ENCODE measurements around the gene MARCHF2. TPM values are rescaled to one million over a fixed set of nuclear protein-coding genes. Genes with fewer than 3 reads are reported as not detected.
A peak's percentile ranks its signal among the peaks of the same experiment; 100 is the strongest.

MARCHF2 gene
- total RNA-seq, 1 experiment from 2014 or later = 20.2 TPM

DNA sequence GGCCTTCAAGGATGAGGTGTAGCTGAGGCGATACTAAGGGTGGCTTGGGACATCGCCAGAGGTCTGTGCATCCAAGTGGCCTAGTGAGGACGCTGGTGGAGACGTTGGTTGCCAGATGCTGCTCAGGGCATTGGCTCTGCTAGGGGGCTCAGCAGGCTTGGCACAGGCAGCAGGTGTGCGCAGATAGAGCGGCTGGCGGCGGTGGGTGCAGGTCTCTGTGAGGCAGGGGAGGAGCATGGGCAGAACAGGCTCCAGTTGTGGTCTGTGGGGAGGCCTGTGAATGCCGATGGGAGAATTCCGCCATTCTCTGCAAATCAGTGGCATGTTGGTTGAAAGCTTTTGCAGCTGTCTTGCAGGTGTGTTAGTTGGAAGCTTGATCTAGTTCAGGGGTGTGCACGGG lies 68.1 kb downstream of the MARCHF2 start:
- ChIA-PET POLR2A (interaction anchor here (0.6 kb wide), 1 partner anchor 83 kb away, joined by 3 read pairs; no protein-coding TSS in a partner anchor), CTCF (interaction anchor here (0.6 to 2.0 kb wide), 5 partner anchors 14 to 105 kb away, joined by 3 to 7 read pairs (median 4); partner anchors contain the start of gene MARCHF2)
- Mint-ChIP-seq H3K36me3 (peaks cover 86% of the 10 kb centered on the region), H3K4me1 (peaks cover 11% of the 10 kb centered on the region; the same call in 1 of the 2 replicates), H3K9me3 (no peaks in the 10 kb centered on the region), H3K27me3 (ENCODE audit: low read depth) (no peaks in the 10 kb centered on the region), H3K27ac (peak overlapping the region; percentile 85), H3K4me3 (no peak overlapping the region)
- ATAC-seq (no peak), DNase-seq (ENCODE audit: low spot score) (no peak)
- TF ChIP-seq GABPB1 (CRISPR knock-in tag; IDR thresholded peaks at IDR 0.05) (no peak), ZNF396 (CRISPR knock-in tag; IDR thresholded peaks at IDR 0.05; ENCODE audit: borderline replicate concordance) (no peak), ZBTB21 (CRISPR knock-in tag; IDR thresholded peaks at IDR 0.05; ENCODE audit: borderline replicate concordance) (no peak), GRHL2 (CRISPR knock-in tag; IDR thresholded peaks at IDR 0.05; ENCODE audit: insufficient replicate concordance, severe bottlenecking) (no peak), HMGA2 (CRISPR knock-in tag; IDR thresholded peaks at IDR 0.05) (no peak), JUN (CRISPR knock-in tag; IDR thresholded peaks at IDR 0.05) (no peak), EMX1 (CRISPR knock-in tag; IDR thresholded peaks at IDR 0.05) (no peak), SOX15 (CRISPR knock-in tag; IDR thresholded peaks at IDR 0.05) (no peak), SP1 (CRISPR knock-in tag; conservative IDR thresholded peaks at IDR 0.05) (no peak), ZNF138 (CRISPR knock-in tag; conservative IDR thresholded peaks at IDR 0.05) (no peak), CBFB (CRISPR knock-in tag; IDR thresholded peaks at IDR 0.05; ENCODE audit: low read depth) (no peak)
- TF ChIP-seq, protein P1, sequence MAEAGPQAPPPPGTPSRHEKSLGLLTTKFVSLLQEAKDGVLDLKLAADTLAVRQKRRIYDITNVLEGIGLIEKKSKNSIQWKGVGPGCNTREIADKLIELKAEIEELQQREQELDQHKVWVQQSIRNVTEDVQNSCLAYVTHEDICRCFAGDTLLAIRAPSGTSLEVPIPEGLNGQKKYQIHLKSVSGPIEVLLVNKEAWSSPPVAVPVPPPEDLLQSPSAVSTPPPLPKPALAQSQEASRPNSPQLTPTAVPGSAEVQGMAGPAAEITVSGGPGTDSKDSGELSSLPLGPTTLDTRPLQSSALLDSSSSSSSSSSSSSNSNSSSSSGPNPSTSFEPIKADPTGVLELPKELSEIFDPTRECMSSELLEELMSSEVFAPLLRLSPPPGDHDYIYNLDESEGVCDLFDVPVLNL (CRISPR knock-in tag; IDR thresholded peaks at IDR 0.05; ENCODE audit: borderline replicate concordance, low read depth) = no peak
- TF ChIP-seq, protein P2, sequence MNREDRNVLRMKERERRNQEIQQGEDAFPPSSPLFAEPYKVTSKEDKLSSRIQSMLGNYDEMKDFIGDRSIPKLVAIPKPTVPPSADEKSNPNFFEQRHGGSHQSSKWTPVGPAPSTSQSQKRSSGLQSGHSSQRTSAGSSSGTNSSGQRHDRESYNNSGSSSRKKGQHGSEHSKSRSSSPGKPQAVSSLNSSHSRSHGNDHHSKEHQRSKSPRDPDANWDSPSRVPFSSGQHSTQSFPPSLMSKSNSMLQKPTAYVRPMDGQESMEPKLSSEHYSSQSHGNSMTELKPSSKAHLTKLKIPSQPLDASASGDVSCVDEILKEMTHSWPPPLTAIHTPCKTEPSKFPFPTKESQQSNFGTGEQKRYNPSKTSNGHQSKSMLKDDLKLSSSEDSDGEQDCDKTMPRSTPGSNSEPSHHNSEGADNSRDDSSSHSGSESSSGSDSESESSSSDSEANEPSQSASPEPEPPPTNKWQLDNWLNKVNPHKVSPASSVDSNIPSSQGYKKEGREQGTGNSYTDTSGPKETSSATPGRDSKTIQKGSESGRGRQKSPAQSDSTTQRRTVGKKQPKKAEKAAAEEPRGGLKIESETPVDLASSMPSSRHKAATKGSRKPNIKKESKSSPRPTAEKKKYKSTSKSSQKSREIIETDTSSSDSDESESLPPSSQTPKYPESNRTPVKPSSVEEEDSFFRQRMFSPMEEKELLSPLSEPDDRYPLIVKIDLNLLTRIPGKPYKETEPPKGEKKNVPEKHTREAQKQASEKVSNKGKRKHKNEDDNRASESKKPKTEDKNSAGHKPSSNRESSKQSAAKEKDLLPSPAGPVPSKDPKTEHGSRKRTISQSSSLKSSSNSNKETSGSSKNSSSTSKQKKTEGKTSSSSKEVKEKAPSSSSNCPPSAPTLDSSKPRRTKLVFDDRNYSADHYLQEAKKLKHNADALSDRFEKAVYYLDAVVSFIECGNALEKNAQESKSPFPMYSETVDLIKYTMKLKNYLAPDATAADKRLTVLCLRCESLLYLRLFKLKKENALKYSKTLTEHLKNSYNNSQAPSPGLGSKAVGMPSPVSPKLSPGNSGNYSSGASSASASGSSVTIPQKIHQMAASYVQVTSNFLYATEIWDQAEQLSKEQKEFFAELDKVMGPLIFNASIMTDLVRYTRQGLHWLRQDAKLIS (CRISPR knock-in tag; IDR thresholded peaks at IDR 0.05; ENCODE audit: borderline replicate concordance) = no peak
- TF ChIP-seq, protein P3, sequence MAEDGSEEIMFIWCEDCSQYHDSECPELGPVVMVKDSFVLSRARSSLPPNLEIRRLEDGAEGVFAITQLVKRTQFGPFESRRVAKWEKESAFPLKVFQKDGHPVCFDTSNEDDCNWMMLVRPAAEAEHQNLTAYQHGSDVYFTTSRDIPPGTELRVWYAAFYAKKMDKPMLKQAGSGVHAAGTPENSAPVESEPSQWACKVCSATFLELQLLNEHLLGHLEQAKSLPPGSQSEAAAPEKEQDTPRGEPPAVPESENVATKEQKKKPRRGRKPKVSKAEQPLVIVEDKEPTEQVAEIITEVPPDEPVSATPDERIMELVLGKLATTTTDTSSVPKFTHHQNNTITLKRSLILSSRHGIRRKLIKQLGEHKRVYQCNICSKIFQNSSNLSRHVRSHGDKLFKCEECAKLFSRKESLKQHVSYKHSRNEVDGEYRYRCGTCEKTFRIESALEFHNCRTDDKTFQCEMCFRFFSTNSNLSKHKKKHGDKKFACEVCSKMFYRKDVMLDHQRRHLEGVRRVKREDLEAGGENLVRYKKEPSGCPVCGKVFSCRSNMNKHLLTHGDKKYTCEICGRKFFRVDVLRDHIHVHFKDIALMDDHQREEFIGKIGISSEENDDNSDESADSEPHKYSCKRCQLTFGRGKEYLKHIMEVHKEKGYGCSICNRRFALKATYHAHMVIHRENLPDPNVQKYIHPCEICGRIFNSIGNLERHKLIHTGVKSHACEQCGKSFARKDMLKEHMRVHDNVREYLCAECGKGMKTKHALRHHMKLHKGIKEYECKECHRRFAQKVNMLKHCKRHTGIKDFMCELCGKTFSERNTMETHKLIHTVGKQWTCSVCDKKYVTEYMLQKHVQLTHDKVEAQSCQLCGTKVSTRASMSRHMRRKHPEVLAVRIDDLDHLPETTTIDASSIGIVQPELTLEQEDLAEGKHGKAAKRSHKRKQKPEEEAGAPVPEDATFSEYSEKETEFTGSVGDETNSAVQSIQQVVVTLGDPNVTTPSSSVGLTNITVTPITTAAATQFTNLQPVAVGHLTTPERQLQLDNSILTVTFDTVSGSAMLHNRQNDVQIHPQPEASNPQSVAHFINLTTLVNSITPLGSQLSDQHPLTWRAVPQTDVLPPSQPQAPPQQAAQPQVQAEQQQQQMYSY (CRISPR knock-in tag; IDR thresholded peaks at IDR 0.05) = no peak
- TF ChIP-seq, protein P4, sequence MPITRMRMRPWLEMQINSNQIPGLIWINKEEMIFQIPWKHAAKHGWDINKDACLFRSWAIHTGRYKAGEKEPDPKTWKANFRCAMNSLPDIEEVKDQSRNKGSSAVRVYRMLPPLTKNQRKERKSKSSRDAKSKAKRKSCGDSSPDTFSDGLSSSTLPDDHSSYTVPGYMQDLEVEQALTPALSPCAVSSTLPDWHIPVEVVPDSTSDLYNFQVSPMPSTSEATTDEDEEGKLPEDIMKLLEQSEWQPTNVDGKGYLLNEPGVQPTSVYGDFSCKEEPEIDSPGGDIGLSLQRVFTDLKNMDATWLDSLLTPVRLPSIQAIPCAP (CRISPR knock-in tag; IDR thresholded peaks at IDR 0.05) = no peak
- TF ChIP-seq, protein P5, sequence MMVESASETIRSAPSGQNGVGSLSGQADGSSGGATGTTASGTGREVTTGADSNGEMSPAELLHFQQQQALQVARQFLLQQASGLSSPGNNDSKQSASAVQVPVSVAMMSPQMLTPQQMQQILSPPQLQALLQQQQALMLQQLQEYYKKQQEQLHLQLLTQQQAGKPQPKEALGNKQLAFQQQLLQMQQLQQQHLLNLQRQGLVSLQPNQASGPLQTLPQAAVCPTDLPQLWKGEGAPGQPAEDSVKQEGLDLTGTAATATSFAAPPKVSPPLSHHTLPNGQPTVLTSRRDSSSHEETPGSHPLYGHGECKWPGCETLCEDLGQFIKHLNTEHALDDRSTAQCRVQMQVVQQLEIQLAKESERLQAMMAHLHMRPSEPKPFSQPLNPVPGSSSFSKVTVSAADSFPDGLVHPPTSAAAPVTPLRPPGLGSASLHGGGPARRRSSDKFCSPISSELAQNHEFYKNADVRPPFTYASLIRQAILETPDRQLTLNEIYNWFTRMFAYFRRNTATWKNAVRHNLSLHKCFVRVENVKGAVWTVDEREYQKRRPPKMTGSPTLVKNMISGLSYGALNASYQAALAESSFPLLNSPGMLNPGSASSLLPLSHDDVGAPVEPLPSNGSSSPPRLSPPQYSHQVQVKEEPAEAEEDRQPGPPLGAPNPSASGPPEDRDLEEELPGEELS (CRISPR knock-in tag; IDR thresholded peaks at IDR 0.05) = no peak
- TF ChIP-seq, protein P6, sequence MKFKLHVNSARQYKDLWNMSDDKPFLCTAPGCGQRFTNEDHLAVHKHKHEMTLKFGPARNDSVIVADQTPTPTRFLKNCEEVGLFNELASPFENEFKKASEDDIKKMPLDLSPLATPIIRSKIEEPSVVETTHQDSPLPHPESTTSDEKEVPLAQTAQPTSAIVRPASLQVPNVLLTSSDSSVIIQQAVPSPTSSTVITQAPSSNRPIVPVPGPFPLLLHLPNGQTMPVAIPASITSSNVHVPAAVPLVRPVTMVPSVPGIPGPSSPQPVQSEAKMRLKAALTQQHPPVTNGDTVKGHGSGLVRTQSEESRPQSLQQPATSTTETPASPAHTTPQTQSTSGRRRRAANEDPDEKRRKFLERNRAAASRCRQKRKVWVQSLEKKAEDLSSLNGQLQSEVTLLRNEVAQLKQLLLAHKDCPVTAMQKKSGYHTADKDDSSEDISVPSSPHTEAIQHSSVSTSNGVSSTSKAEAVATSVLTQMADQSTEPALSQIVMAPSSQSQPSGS (CRISPR knock-in tag; IDR thresholded peaks at IDR 0.05; ENCODE audit: borderline replicate concordance, low read depth) = no peak
- TF ChIP-seq, protein P7, sequence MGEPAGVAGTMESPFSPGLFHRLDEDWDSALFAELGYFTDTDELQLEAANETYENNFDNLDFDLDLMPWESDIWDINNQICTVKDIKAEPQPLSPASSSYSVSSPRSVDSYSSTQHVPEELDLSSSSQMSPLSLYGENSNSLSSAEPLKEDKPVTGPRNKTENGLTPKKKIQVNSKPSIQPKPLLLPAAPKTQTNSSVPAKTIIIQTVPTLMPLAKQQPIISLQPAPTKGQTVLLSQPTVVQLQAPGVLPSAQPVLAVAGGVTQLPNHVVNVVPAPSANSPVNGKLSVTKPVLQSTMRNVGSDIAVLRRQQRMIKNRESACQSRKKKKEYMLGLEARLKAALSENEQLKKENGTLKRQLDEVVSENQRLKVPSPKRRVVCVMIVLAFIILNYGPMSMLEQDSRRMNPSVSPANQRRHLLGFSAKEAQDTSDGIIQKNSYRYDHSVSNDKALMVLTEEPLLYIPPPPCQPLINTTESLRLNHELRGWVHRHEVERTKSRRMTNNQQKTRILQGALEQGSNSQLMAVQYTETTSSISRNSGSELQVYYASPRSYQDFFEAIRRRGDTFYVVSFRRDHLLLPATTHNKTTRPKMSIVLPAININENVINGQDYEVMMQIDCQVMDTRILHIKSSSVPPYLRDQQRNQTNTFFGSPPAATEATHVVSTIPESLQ (CRISPR knock-in tag; IDR thresholded peaks at IDR 0.05) = no peak

Measured in WTC11 (cell line).